BJ (cell line): Measurements from ENCODE around the gene PALD1. TPM values are rescaled to one million over a fixed set of nuclear protein-coding genes. Genes with fewer than 3 reads are reported as not detected.
"Not testable (repeated sequence)": the region's sequence is repeated elsewhere in the genome, so short reads cannot be mapped to it uniquely, and the experiment has no call there.

Experiments used
- CTCF ChIA-PET: fragments of 350-600 bp; formaldehyde crosslinking; extraction: SDS; loops from one replicate; lab custom pipeline; 2021; ENCODE audit warnings: antibody characterized with exemption, inconsistent platforms; lab: Yijun Ruan, JAX
- POLR2A ChIA-PET: fragments of 300-600 bp; sonication (Branson Sonifier 250); formaldehyde crosslinking; extraction: SDS; loops from one replicate; lab custom pipeline; 2021; ENCODE audit warnings: antibody characterized with exemption; lab: Charles Lee
- DNase-seq: peaks from one replicate; pipeline ENCODE4 v3.0.0-alpha.2; 2011; ENCODE audit warnings: low read depth
- H3K27me3 ChIP-seq: 2 replicates; pipeline ENCODE4 v1.6.0; 2011; ENCODE audit warnings: low read length; ENCODE audit not compliant: control insufficient read depth, insufficient read depth
- H3K36me3 ChIP-seq: 2 replicates; pipeline ENCODE4 v1.5.1; 2011; ENCODE audit warnings: low read length; ENCODE audit not compliant: control insufficient read depth, insufficient read depth
- H3K4me3 ChIP-seq: 2 replicates; pipeline ENCODE4 v1.5.1; 2011; ENCODE audit warnings: low read depth, mild to moderate bottlenecking, control low read depth, low read length
- CTCF ChIP-seq: IDR thresholded peaks from 2 replicates; pipeline ENCODE4 v1.5.1; 2011; ENCODE audit warnings: low read depth, mild to moderate bottlenecking, control low read depth, inconsistent platforms, low read length, moderate library complexity; ENCODE audit not compliant: insufficient read depth
- polyA plus RNA-seq: library from polyadenylated mRNA; depleted of rRNA; stranded (reverse); fragments of >200 nt; gene quantifications from 2 replicates; pipeline ENCODE4 v1.2.3, GENCODE V29; 2011

Gene PALD1
- polyA plus RNA-seq, 1 experiment, result 0.10 TPM

GRCh38 chr10:70579234-70580002 is 100.9 kb downstream of the PALD1 start:
- no peak for DNase-seq
- CTCF ChIA-PET, result interaction anchor here (0.8 to 0.9 kb wide), 2 partner anchors 16 to 21 kb away, joined by 3 read pairs; no protein-coding TSS in a partner anchor
- H3K27me3 ChIP-seq, result peaks cover 4% of the 10 kb centered on the region; the same call in 1 of the 2 replicates
- no peak overlapping the region for H3K4me3 ChIP-seq
- H3K36me3 ChIP-seq, result no peaks in the 10 kb centered on the region
- POLR2A ChIA-PET, result no interaction called here
- no peak for TF ChIP-seq CTCF

GRCh38 chr10:70581176-70581575 is 102.6 kb downstream of the PALD1 start:
- DNase-seq, POLR2A ChIA-PET, CTCF ChIA-PET, H3K27me3 ChIP-seq, H3K4me3 ChIP-seq, H3K36me3 ChIP-seq: not testable (repeated sequence)

- no peak for DNase-seq
- Histone ChIP-seq H3K27me3 (peaks cover 11% of the 10 kb centered on the region), H3K36me3 (no peaks in the 10 kb centered on the region), H3K4me3 (no peak overlapping the region)
- no peak for TF ChIP-seq CTCF
- CTCF ChIA-PET, result no interaction called here
- POLR2A ChIA-PET, result no interaction called here
Observed at GRCh38 chr10:70582793-70583668, 104.5 kb downstream of the PALD1 start.

GRCh38 chr10:70583669-70584037 is 105.1 kb downstream of the PALD1 start:
- POLR2A ChIA-PET, result no interaction called here
- TF ChIP-seq CTCF, result no peak
- no peaks in the 10 kb centered on the region for H3K36me3 ChIP-seq
- H3K4me3 ChIP-seq, result no peak overlapping the region
- no peak for DNase-seq
- H3K27me3 ChIP-seq, result peaks cover 11% of the 10 kb centered on the region
- CTCF ChIA-PET, result no interaction called here

- no peak for DNase-seq
- no peak for TF ChIP-seq CTCF
- H3K36me3 ChIP-seq, result no peaks in the 10 kb centered on the region
- ChIA-PET CTCF (interaction anchor here (1.1 to 1.4 kb wide), 4 partner anchors 10 to 175 kb away, joined by 3 to 4 read pairs (median 4); no protein-coding TSS in a partner anchor), POLR2A (no interaction called here)
- H3K27me3 ChIP-seq, result peaks cover 11% of the 10 kb centered on the region
- H3K4me3 ChIP-seq, result no peak overlapping the region
Observed at GRCh38 chr10:70584366-70584765, 105.8 kb downstream of the PALD1 start.
